Measurements from ENCODE around the gene SBDS.
A peak's percentile ranks its signal among the peaks of the same experiment; 100 is the strongest.
"Not testable (repeated sequence)": the region's sequence is repeated elsewhere in the genome, so short reads cannot be mapped to it uniquely, and the experiment has no call there.

The SBDS gene

GRCh38 chr7:66995050-66995776, at the start of gene SBDS:
Gene SBDS, minus strand, starts transcription at chr7:66995586. Its CDS starts 169 bp downstream, at chr7:66995417.
- peak; percentile 83 to 90 for DNase-seq (ENCODE audit: low read depth in 2 of 2)

- not testable (repeated sequence) for DNase-seq (ENCODE audit: low read depth in 2 of 2)
Measured at GRCh38 chr7:67043559-67043930, 48.2 kb upstream of the SBDS start.

- not testable (repeated sequence) for DNase-seq (ENCODE audit: low read depth in 2 of 2)
Measured at GRCh38 chr7:67042781-67043558, 47.6 kb upstream of the SBDS start.

GRCh38 chr7:67040832-67041231, 45.4 kb upstream of the SBDS start:
- not testable (repeated sequence) for DNase-seq (ENCODE audit: low read depth in 2 of 2)

- not testable (repeated sequence) for DNase-seq (ENCODE audit: low read depth in 2 of 2)
Measured at GRCh38 chr7:67036432-67037395, 41.3 kb upstream of the SBDS start.

- no peak for DNase-seq (ENCODE audit: low read depth in 2 of 2)
Measured at GRCh38 chr7:67033251-67033650, 37.9 kb upstream of the SBDS start.

GRCh38 chr7:67031685-67032084, 36.3 kb upstream of the SBDS start:
- not testable (repeated sequence) for DNase-seq (ENCODE audit: low read depth in 2 of 2)

GRCh38 chr7:67025459-67025858, 30.1 kb upstream of the SBDS start:
- DNase-seq (ENCODE audit: low read depth in 2 of 2), result not testable (repeated sequence)

GRCh38 chr7:67022511-67022910, 27.1 kb upstream of the SBDS start:
- DNase-seq (ENCODE audit: low read depth in 2 of 2), result no peak

- no peak for DNase-seq (ENCODE audit: low read depth in 2 of 2)
Measured at GRCh38 chr7:67021260-67021659, 25.9 kb upstream of the SBDS start.

- no peak for DNase-seq (ENCODE audit: low read depth in 2 of 2)
Measured at GRCh38 chr7:67019562-67020390, 24.4 kb upstream of the SBDS start.

GRCh38 chr7:67018940-67019339, 23.6 kb upstream of the SBDS start:
- no peak for DNase-seq (ENCODE audit: low read depth in 2 of 2)

GRCh38 chr7:67017971-67018370, 22.6 kb upstream of the SBDS start:
- not testable (repeated sequence) for DNase-seq (ENCODE audit: low read depth in 2 of 2)

- not testable (repeated sequence) for DNase-seq (ENCODE audit: low read depth in 2 of 2)
Measured at GRCh38 chr7:67014076-67014622, 18.8 kb upstream of the SBDS start.

- DNase-seq (ENCODE audit: low read depth in 2 of 2), result not testable (repeated sequence)
Measured at GRCh38 chr7:67009677-67010076, 14.3 kb upstream of the SBDS start.

GRCh38 chr7:67008260-67008659, 12.9 kb upstream of the SBDS start:
- DNase-seq (ENCODE audit: low read depth in 2 of 2), result no peak

GRCh38 chr7:67006965-67007364, 11.6 kb upstream of the SBDS start:
- no peak for DNase-seq (ENCODE audit: low read depth in 2 of 2)

GRCh38 chr7:67004145-67004544, 8.8 kb upstream of the SBDS start:
- DNase-seq (ENCODE audit: low read depth in 2 of 2), result not testable (repeated sequence)

GRCh38 chr7:67000601-67001258, 5.3 kb upstream of the SBDS start:
- not testable (repeated sequence) for DNase-seq (ENCODE audit: low read depth in 2 of 2)

Measured in activated CD8-positive, alpha-beta memory T cell treated with anti-CD3 and anti-CD28 coated beads for 4 hours (primary cell).